ENCODE data around the gene TNIP3. TPM values are rescaled to one million over a fixed set of nuclear protein-coding genes. Genes with fewer than 3 reads are reported as not detected.
"Not testable (repeated sequence)": the region's sequence is repeated elsewhere in the genome, so short reads cannot be mapped to it uniquely, and the experiment has no call there.

The TNIP3 gene, protein sequence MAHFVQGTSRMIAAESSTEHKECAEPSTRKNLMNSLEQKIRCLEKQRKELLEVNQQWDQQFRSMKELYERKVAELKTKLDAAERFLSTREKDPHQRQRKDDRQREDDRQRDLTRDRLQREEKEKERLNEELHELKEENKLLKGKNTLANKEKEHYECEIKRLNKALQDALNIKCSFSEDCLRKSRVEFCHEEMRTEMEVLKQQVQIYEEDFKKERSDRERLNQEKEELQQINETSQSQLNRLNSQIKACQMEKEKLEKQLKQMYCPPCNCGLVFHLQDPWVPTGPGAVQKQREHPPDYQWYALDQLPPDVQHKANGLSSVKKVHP
- total RNA-seq: not detected
- polyA plus RNA-seq: not detected
- long read RNA-seq, donor 1: 0 reads
- long read RNA-seq, donor 2: 0 reads
- long read RNA-seq, donor 3: 0 reads
- long read RNA-seq, donor 4: 0 reads

DNA sequence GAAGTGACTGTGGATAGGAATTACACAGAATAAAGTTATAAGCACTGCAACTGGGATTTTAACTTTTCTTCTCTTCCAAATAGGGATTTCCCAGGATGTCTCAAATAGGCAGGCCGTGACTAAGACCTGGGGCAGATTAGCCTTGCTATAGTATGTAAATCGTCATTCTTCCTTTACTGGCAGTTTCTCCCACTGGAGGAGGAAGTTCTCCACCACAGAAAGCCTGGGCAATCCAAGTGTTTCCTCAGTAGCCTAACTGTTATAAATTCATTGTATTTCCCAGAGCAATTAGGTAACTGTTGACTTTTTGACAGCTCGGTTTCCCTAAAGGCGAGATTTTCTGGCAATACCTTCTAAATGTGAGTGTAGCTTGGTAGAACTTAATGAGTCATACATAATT lies at the start of gene TNIP3:
TSS of gene TNIP3 (minus strand) at position 31 of the 400 bp plus-strand sequence. CDS start 196 bp downstream, outside the sequence.
- Histone ChIP-seq H3K4me1 (ENCODE audit: control insufficient read depth, insufficient read depth, low read length) (no peaks in the 10 kb centered on the region), H3K9me3 (ENCODE audit: control insufficient read depth, low read length) (no peaks in the 10 kb centered on the region), H3K4me3 (ENCODE audit: low read length) (no peak within 1 kb of the TSS), H3K27ac (ENCODE audit: low read length) (no peak within 1 kb of the TSS), H3K27me3 (ENCODE audit: control insufficient read depth, insufficient read depth) (no peaks in the 10 kb centered on the region)
- intact Hi-C loops (cut with DNase I): no loop called here
- no peak for ATAC-seq
- DNase-seq: no peak
- 67% methylated on average over 4 of the region's 4 CpGs for WGBS

- Histone ChIP-seq H3K4me1 (ENCODE audit: control insufficient read depth, insufficient read depth, low read length) (no peaks in the 10 kb centered on the region), H3K9me3 (ENCODE audit: control insufficient read depth, low read length) (no peaks in the 10 kb centered on the region), H3K4me3 (ENCODE audit: low read length) (no peak overlapping the region), H3K27me3 (ENCODE audit: control insufficient read depth, insufficient read depth) (no peaks in the 10 kb centered on the region), H3K27ac (ENCODE audit: low read length) (no peak overlapping the region)
- intact Hi-C loops (cut with DNase I): no loop called here
- DNase-seq (no peak), ATAC-seq (no peak)
- WGBS: 59% methylated on average over 2 of the region's 2 CpGs
Observed at GRCh38 chr4:121212806-121213205, 48.7 kb upstream of the TNIP3 start.

- intact Hi-C loops (cut with DNase I): no loop called here
- Histone ChIP-seq H3K27me3 (ENCODE audit: control insufficient read depth, insufficient read depth) (no peaks in the 10 kb centered on the region), H3K9me3 (ENCODE audit: control insufficient read depth, low read length) (no peaks in the 10 kb centered on the region), H3K27ac (ENCODE audit: low read length) (no peak overlapping the region), H3K4me3 (ENCODE audit: low read length) (no peak overlapping the region), H3K4me1 (ENCODE audit: control insufficient read depth, insufficient read depth, low read length) (no peaks in the 10 kb centered on the region)
- 92% methylated on average over 1 of the region's 1 CpG for WGBS
- ATAC-seq (no peak), DNase-seq (no peak)
Observed at GRCh38 chr4:121209171-121209570, 45.0 kb upstream of the TNIP3 start.

DNA sequence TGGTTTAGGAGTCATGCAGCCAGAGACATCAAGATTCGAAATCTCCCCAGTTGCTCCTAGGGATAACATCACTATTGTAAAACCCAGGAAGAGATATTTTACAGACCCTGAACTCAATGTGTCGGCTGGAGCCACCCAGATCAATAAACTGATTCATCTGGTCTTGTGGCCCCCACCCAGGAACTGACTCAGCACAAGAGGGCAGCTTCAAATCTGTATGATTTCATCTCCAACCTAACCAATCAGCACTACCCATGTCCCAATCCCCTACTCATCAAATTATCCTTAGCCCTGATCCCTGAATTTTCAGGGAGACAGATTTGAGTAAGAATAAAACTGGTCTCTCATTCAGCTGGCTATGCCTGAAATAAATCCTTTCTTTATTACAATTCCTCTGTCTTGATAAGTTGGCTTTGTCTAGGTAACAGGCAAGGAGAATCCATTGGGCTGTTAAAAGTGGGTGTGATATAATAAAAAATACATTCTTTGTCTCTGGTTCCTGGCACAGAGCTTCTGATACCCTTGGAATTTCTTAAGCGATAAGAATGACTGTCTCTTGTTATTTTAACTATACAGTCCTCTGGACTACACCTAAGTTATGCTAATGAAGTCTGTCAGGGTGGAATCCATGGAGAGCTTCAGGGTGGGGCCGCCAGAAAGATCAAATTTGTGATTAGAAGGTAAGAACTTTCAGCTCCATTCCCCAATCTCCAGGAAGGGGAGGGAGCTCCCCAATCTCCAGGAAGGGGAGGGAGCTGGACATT lies 44.3 kb upstream of the TNIP3 start:
- Histone ChIP-seq H3K9me3 (ENCODE audit: control insufficient read depth, low read length) (no peaks in the 10 kb centered on the region), H3K27me3 (ENCODE audit: control insufficient read depth, insufficient read depth) (no peaks in the 10 kb centered on the region), H3K4me3 (ENCODE audit: low read length) (no peak overlapping the region), H3K27ac (ENCODE audit: low read length) (no peak overlapping the region), H3K4me1 (ENCODE audit: control insufficient read depth, insufficient read depth, low read length) (no peaks in the 10 kb centered on the region)
- DNase-seq: no peak
- intact Hi-C loops (cut with DNase I): no loop called here
- no peak for ATAC-seq
- 81% methylated on average over 4 of the region's 4 CpGs for WGBS

DNA sequence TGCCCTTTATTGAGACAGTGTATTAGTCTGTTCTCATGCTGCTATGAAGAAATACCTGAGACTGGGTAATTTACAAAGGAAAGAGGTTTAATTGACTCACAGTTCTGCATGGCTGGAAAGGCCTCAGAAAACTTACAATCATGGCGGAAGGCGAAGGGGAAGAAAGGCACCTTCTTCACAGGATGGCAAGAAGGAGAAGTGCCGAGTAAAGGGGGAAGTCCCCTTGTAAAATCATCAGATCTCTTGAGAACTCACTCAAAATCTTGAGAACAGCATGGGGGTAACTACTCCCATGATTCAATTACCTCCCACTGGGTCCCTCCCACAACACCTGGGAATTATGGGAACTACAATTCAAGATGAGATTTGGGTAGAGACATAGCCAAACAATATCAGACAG lies 41.7 kb upstream of the TNIP3 start:
- ATAC-seq; DNase-seq; H3K27ac ChIP-seq (ENCODE audit: low read length); H3K9me3 ChIP-seq (ENCODE audit: control insufficient read depth, low read length); H3K4me1 ChIP-seq (ENCODE audit: control insufficient read depth, insufficient read depth, low read length); intact Hi-C loops (cut with DNase I); H3K27me3 ChIP-seq (ENCODE audit: control insufficient read depth, insufficient read depth); H3K4me3 ChIP-seq (ENCODE audit: low read length): not testable (repeated sequence)
- 85% methylated on average over 3 of the region's 3 CpGs for WGBS

DNA sequence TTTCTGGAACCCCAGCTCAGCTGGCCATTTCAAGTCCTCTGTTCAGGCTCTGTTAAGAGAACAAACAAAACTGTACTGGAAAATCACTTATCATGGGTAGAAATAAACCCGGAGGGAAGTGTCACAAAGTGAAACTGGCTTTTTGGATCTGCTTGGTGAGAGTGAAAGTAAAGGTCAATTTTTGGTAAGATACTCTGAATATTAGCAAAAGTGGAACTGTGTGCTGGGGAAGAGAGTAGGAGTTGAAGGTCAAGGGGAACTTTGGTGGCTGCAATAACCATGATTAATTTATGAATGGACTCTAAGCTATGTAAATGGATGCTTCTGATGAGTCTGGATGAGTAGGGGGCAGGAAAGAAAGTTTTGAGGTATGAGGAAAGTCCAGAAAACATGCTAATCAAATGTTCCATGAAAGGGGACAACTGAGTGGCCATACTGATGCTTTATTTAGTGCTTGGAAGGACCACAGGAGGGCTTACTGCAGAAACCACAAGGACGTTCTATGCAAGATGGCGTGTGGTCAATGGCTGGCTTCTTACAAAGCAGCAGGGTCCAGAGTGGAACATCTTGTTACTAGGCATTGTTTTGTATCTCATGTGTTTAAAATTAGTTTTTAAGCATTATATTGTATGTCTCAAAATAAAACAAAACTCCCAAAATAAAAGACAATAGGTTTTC lies 36.8 kb upstream of the TNIP3 start:
- DNase-seq: no peak
- no peak overlapping the region for H3K4me3 ChIP-seq (ENCODE audit: low read length)
- 77% methylated on average over 3 of the region's 3 CpGs for WGBS
- ATAC-seq: no peak
- no peaks in the 10 kb centered on the region for H3K9me3 ChIP-seq (ENCODE audit: control insufficient read depth, low read length)
- intact Hi-C loops (cut with DNase I): no loop called here
- H3K27me3 ChIP-seq (ENCODE audit: control insufficient read depth, insufficient read depth): no peaks in the 10 kb centered on the region
- no peaks in the 10 kb centered on the region for H3K4me1 ChIP-seq (ENCODE audit: control insufficient read depth, insufficient read depth, low read length)
- no peak overlapping the region for H3K27ac ChIP-seq (ENCODE audit: low read length)

DNA sequence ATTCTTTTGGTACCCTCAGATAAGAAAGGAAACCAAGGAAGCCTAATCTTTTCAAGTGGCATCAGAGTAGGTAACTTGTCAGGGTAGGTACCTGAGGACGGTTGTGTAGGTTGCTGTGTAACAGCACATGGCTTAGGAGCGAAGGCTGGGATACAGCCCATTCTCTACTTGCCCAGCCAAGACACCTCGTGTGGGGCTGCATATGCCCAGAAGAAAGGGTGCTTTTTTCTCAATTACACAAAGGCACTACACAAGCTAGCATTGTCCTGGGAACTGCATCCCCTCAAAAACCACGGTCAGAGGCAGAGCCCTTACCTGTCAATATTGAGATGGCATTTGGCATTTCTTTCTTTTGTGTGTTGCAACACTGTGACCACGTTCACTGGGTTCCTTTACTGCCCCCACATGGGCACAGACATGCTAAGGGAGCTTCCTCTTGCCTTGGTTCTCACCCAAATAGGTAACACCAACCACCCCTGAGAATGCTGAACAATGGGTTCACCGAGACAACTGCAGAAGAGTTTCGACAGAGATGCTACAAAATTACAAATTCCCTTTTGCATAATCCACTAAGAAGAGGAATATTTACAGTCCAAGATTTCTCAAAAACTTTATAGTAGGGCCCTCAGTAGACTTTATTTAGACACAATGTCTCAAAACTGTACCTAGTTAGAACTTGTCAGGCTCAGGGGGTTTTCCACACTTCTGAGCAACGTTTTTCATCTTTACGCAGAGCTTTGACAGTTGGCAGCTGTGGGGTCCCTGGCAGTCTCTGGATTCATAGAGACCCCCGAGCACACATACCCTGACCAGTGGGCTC lies 35.8 kb upstream of the TNIP3 start:
- WGBS: 74% methylated on average over 10 of the region's 10 CpGs
- DNase-seq (no peak), ATAC-seq (no peak)
- Histone ChIP-seq H3K27me3 (ENCODE audit: control insufficient read depth, insufficient read depth) (no peaks in the 10 kb centered on the region), H3K4me1 (ENCODE audit: control insufficient read depth, insufficient read depth, low read length) (no peaks in the 10 kb centered on the region), H3K4me3 (ENCODE audit: low read length) (no peak overlapping the region), H3K9me3 (ENCODE audit: control insufficient read depth, low read length) (no peaks in the 10 kb centered on the region), H3K27ac (ENCODE audit: low read length) (no peak overlapping the region)
- intact Hi-C loops (cut with DNase I): no loop called here

GRCh38 chr4:121198251-121198650 lies 34.1 kb upstream of the TNIP3 start:
- DNase-seq (no peak), ATAC-seq (no peak)
- Histone ChIP-seq H3K27me3 (ENCODE audit: control insufficient read depth, insufficient read depth) (no peaks in the 10 kb centered on the region), H3K27ac (ENCODE audit: low read length) (no peak overlapping the region), H3K9me3 (ENCODE audit: control insufficient read depth, low read length) (no peaks in the 10 kb centered on the region), H3K4me1 (ENCODE audit: control insufficient read depth, insufficient read depth, low read length) (no peaks in the 10 kb centered on the region), H3K4me3 (ENCODE audit: low read length) (no peak overlapping the region)
- intact Hi-C loops (cut with DNase I): no loop called here

GRCh38 chr4:121195649-121196048 lies 31.5 kb upstream of the TNIP3 start:
- H3K27me3 ChIP-seq (ENCODE audit: control insufficient read depth, insufficient read depth): no peaks in the 10 kb centered on the region
- no peaks in the 10 kb centered on the region for H3K4me1 ChIP-seq (ENCODE audit: control insufficient read depth, insufficient read depth, low read length)
- ATAC-seq: no peak
- DNase-seq: no peak
- intact Hi-C loops (cut with DNase I): no loop called here
- no peak overlapping the region for H3K27ac ChIP-seq (ENCODE audit: low read length)
- WGBS: 28% methylated on average over 2 of the region's 2 CpGs
- H3K4me3 ChIP-seq (ENCODE audit: low read length): no peak overlapping the region
- no peaks in the 10 kb centered on the region for H3K9me3 ChIP-seq (ENCODE audit: control insufficient read depth, low read length)

- ATAC-seq: no peak
- H3K27ac ChIP-seq (ENCODE audit: low read length): no peak overlapping the region
- WGBS: 21% methylated on average over 6 of the region's 6 CpGs
Observed at GRCh38 chr4:121192480-121192879, 28.4 kb upstream of the TNIP3 start.

More at GRCh38 chr4:121192480-121192879, 28.4 kb upstream of the TNIP3 start:
- Histone ChIP-seq H3K27me3 (ENCODE audit: control insufficient read depth, insufficient read depth) (no peaks in the 10 kb centered on the region), H3K4me3 (ENCODE audit: low read length) (no peak overlapping the region), H3K9me3 (ENCODE audit: control insufficient read depth, low read length) (no peaks in the 10 kb centered on the region), H3K4me1 (ENCODE audit: control insufficient read depth, insufficient read depth, low read length) (no peaks in the 10 kb centered on the region)
- DNase-seq: no peak
- intact Hi-C loops (cut with DNase I): loop anchor here in 2 of 4 donors (5.0 kb wide), 1 partner anchor 60 kb away; no protein-coding TSS in a partner anchor
